ENCODE measurements around the gene FEM1A. TPM values are rescaled to one million over a fixed set of nuclear protein-coding genes. Genes with fewer than 3 reads are reported as not detected.

The FEM1A gene
- total and polyA plus RNA-seq, 9 of the 15 experiments (the other 6 are each of a cell fraction or from before 2014, with no cell fraction given), result 0.08 to 19.0 (median 6.8) TPM

DNA sequence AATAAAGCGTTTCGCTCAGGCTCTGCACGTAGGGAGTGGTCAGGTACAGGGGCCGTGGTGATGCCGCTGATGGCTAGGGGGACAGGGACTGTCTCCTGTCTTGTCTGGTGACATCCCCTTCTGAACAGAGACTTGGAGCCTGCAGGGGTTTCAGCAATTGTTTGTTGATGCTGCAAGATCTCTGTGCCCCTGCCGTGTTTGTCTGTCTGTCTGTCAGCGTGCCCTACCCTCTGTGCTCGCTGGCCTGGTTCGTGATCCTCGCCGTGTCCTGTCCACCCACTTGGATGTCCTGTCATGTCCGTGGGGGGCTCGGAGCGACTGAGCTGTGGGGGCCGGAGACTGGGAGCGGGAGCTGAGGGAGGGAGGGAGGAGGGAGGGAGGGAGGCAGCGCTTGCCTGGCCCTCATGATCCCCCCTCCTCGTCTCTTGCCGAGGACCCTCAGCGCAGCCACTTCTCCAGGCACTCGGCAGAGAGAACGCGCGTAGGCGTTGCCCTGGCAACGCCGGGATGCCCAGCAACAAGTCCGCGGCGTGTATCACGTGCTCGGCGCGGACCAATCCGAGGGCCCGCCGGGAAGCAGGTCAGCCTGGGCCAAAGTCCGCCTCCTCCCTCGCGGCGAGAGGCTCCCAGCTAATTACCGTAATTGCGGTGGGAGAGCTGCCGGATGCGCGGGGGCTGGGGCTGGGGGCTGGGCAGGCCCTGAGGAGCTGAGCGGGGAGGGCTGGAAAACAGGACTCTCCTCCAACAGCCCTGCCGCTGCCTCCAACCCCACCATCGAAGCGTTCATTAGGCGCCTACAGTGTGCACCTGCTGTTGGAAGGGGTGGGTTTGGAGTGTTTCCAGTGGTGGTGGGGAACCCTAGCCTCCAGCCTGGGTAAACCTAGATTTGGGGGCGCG lies 31.9 kb upstream of the FEM1A start:
- Histone ChIP-seq H3K4me3 (no peak overlapping the region; the same call in 1 of the 2 replicates), H3K4me1 (replicated peaks in 1 of 2; ENCODE audit: control insufficient read depth in 2 of 2, insufficient read depth in 2 of 2, low read length in 2 of 2) (peaks cover 0 to 10% of the 10 kb centered on the region in 2 experiments; a peak in 3 of 5 replicates), H3K27me3 (ENCODE audit: control insufficient read depth in 2 of 2, insufficient read depth in 2 of 2, low read length in 2 of 2) (peaks cover 10 to 65% of the 10 kb centered on the region in 2 experiments; a peak in 4 of 5 replicates), H3K79me2 (ENCODE audit: control insufficient read depth, insufficient read depth, low read length) (no peaks in the 10 kb centered on the region), H2AFZ (ENCODE audit: low read depth, low read length) (peak overlapping the region; percentile 45; the same call in 1 of the 2 replicates), H3K9ac (ENCODE audit: insufficient read depth in 1 of 2, low read depth in 2 of 2, low read length in 2 of 2) (peak overlapping the region in 1 of 2 experiments; percentile 66; a peak in 1 of 4 replicates), H4K20me1 (replicated peaks; ENCODE audit: control insufficient read depth, insufficient read depth, low read length) (no peaks in the 10 kb centered on the region), H3K36me3 (ENCODE audit: control insufficient read depth, insufficient read depth, low read length) (no peaks in the 10 kb centered on the region), H3K9me1 (ENCODE audit: control insufficient read depth, insufficient read depth, low read length) (no peaks in the 10 kb centered on the region), H3K27ac (ENCODE audit: extremely low read depth, low read depth, low read length) (no peak overlapping the region), H3K9me3 (replicated peaks; ENCODE audit: control insufficient read depth, insufficient read depth, low read depth, low read length) (no peaks in the 10 kb centered on the region), H3K4me2 (ENCODE audit: insufficient read depth, low read length) (no peak overlapping the region)
- BruUV-seq (replicated peaks), result no TSS peak
- FAIRE-seq, result peak; percentile 83
- ATAC-seq, result peak; percentile 100
- intact Hi-C loops (cut with micrococcal nuclease) (no loop called here), in situ Hi-C loops (cut with MboI) (no loop called here)
- 3% methylated on average over 39 of the region's 53 CpGs for WGBS (ENCODE audit: insufficient coverage, low coverage, missing lambda C conversion rate)
- ChIA-PET CTCF (ENCODE audit: low intra/inter-chr PET ratio) (no interaction called here), POLR2A (no interaction called here)
- DNase-seq (ENCODE audit: extremely low read depth in 1 of 4, low spot score in 3 of 4), result peak; percentile 91 to 100 (median 100)
- TF ChIP-seq JUND (IDR thresholded peaks at IDR 0.05; ENCODE audit: borderline replicate concordance, low read depth, low read length) (no peak), JUND (tag; IDR thresholded peaks at IDR 0.05; ENCODE audit: borderline replicate concordance, low read depth, low read length) (no peak), TOE1 (IDR thresholded peaks at IDR 0.05; ENCODE audit: borderline replicate concordance) (peak; percentile 84; the same call in 1 of the 2 replicates), TOE1 (CRISPR knock-in tag; IDR thresholded peaks at IDR 0.05; ENCODE audit: borderline replicate concordance, low read depth) (no peak), NR2F6 (CRISPR knock-in tag; IDR thresholded peaks at IDR 0.05) (no peak), RBM22 (IDR thresholded peaks at IDR 0.05; ENCODE audit: low read depth, low read length, poor library complexity, severe bottlenecking) (peak; percentile 92), ATF7 (IDR thresholded peaks at IDR 0.05) (no peak), RNF2 (IDR thresholded peaks at IDR 0.05) (peak; percentile 64; the same call in 1 of the 2 replicates), NFIC (IDR thresholded peaks at IDR 0.05) (peak; percentile 34; the same call in 1 of the 2 replicates), MYNN (IDR thresholded peaks at IDR 0.05) (peak; percentile 97), MYNN (CRISPR knock-in tag; IDR thresholded peaks at IDR 0.05) (no peak), ZNF263 (CRISPR knock-in tag; IDR thresholded peaks at IDR 0.05; ENCODE audit: borderline replicate concordance) (peak; percentile 77)
- TF ChIP-seq, protein P1, sequence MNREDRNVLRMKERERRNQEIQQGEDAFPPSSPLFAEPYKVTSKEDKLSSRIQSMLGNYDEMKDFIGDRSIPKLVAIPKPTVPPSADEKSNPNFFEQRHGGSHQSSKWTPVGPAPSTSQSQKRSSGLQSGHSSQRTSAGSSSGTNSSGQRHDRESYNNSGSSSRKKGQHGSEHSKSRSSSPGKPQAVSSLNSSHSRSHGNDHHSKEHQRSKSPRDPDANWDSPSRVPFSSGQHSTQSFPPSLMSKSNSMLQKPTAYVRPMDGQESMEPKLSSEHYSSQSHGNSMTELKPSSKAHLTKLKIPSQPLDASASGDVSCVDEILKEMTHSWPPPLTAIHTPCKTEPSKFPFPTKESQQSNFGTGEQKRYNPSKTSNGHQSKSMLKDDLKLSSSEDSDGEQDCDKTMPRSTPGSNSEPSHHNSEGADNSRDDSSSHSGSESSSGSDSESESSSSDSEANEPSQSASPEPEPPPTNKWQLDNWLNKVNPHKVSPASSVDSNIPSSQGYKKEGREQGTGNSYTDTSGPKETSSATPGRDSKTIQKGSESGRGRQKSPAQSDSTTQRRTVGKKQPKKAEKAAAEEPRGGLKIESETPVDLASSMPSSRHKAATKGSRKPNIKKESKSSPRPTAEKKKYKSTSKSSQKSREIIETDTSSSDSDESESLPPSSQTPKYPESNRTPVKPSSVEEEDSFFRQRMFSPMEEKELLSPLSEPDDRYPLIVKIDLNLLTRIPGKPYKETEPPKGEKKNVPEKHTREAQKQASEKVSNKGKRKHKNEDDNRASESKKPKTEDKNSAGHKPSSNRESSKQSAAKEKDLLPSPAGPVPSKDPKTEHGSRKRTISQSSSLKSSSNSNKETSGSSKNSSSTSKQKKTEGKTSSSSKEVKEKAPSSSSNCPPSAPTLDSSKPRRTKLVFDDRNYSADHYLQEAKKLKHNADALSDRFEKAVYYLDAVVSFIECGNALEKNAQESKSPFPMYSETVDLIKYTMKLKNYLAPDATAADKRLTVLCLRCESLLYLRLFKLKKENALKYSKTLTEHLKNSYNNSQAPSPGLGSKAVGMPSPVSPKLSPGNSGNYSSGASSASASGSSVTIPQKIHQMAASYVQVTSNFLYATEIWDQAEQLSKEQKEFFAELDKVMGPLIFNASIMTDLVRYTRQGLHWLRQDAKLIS (CRISPR knock-in tag; IDR thresholded peaks at IDR 0.05), result no peak
- TF ChIP-seq, protein P2, sequence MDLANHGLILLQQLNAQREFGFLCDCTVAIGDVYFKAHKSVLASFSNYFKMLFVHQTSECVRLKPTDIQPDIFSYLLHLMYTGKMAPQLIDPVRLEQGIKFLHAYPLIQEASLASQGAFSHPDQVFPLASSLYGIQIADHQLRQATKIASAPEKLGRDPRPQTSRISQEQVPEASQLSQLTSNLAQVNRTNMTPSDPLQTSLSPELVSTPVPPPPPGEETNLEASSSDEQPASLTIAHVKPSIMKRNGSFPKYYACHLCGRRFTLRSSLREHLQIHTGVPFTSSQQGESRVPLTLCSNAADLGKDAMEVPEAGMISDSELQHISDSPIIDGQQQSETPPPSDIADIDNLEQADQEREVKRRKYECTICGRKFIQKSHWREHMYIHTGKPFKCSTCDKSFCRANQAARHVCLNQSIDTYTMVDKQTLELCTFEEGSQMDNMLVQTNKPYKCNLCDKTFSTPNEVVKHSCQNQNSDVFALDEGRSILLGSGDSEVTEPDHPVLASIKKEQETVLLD (IDR thresholded peaks at IDR 0.05), result no peak
